ENCODE data around the gene DOCK6. TPM values are rescaled to one million over a fixed set of nuclear protein-coding genes. Genes with fewer than 3 reads are reported as not detected.

The DOCK6 gene
- total and polyA plus RNA-seq, 10 of the 15 experiments (the other 5 are each of a cell fraction or from before 2014, with no cell fraction given), result 0.76 to 24.8 (median 4.7) TPM

- TF ChIP-seq POLR2A (IDR thresholded peaks at IDR 0.05; ENCODE audit: low read depth, low read length) (no peak), ZBTB11 (CRISPR knock-in tag; IDR thresholded peaks at IDR 0.05) (no peak), E2F4 (IDR thresholded peaks at IDR 0.05; ENCODE audit: low read depth, low read length) (no peak), BMI1 (IDR thresholded peaks at IDR 0.05; ENCODE audit: borderline replicate concordance) (no peak), GABPA (IDR thresholded peaks at IDR 0.05; ENCODE audit: low read depth) (no peak), SMC3 (IDR thresholded peaks at IDR 0.05; ENCODE audit: borderline replicate concordance, low read length) (no peak), BCL3 (IDR thresholded peaks at IDR 0.05; ENCODE audit: borderline replicate concordance, insufficient read depth, low read depth, low read length, poor library complexity, severe bottlenecking) (no peak), ZNF207 (IDR thresholded peaks at IDR 0.05; ENCODE audit: borderline replicate concordance) (no peak)
Measured at GRCh38 chr19:11177592-11177991, 84.7 kb downstream of the DOCK6 start (continued).
